HG03565 (cell line): Measurements from ENCODE around the gene CFAP410.
"Not testable (repeated sequence)": the region's sequence is repeated elsewhere in the genome, so short reads cannot be mapped to it uniquely, and the experiment has no call there.

ENCODE experiments used
- ATAC-seq: cut with Tn5 transposase; IDR thresholded peaks from one replicate; pipeline ENCODE4 v1.9.1; 2021; ENCODE audit warnings: mild to moderate bottlenecking, moderate library complexity; ENCODE audit not compliant: unreplicated experiment

CFAP410 gene

GRCh38 chr21:44318489-44319285, 20.5 kb downstream of the CFAP410 start:
- ATAC-seq: no peak

GRCh38 chr21:44317871-44318270, 21.3 kb downstream of the CFAP410 start:
- ATAC-seq: no peak

GRCh38 chr21:44317241-44317782, 21.9 kb downstream of the CFAP410 start:
- no peak for ATAC-seq

- no peak for ATAC-seq
Observed at GRCh38 chr21:44316277-44316900, 22.8 kb downstream of the CFAP410 start.

- ATAC-seq: no peak
Observed at GRCh38 chr21:44315691-44316203, 23.4 kb downstream of the CFAP410 start.

- no peak for ATAC-seq
Observed at GRCh38 chr21:44314561-44314960, 24.6 kb downstream of the CFAP410 start.

GRCh38 chr21:44314128-44314527, 25.1 kb downstream of the CFAP410 start:
- no peak for ATAC-seq

- no peak for ATAC-seq
Observed at GRCh38 chr21:44313451-44313850, 25.7 kb downstream of the CFAP410 start.

GRCh38 chr21:44312716-44313115, 26.5 kb downstream of the CFAP410 start:
- no peak for ATAC-seq

- no peak for ATAC-seq
Observed at GRCh38 chr21:44312089-44312488, 27.1 kb downstream of the CFAP410 start.

GRCh38 chr21:44310628-44311507, 28.3 kb downstream of the CFAP410 start:
- ATAC-seq: no peak

- ATAC-seq: no peak
Observed at GRCh38 chr21:44306936-44307704, 32.1 kb downstream of the CFAP410 start.

- ATAC-seq: no peak
Observed at GRCh38 chr21:44305691-44306090, 33.5 kb downstream of the CFAP410 start.

GRCh38 chr21:44304877-44305293, 34.3 kb downstream of the CFAP410 start:
- no peak for ATAC-seq

- no peak for ATAC-seq
Observed at GRCh38 chr21:44304011-44304616, 35.1 kb downstream of the CFAP410 start.

- ATAC-seq: no peak
Observed at GRCh38 chr21:44303490-44303981, 35.7 kb downstream of the CFAP410 start.

GRCh38 chr21:44302573-44303401, 36.4 kb downstream of the CFAP410 start:
- ATAC-seq: not testable (repeated sequence)

- no peak for ATAC-seq
Observed at GRCh38 chr21:44301961-44302406, 37.2 kb downstream of the CFAP410 start.

GRCh38 chr21:44301141-44301540, 38.0 kb downstream of the CFAP410 start:
- no peak for ATAC-seq
